GM21619 (cell line): ENCODE results near the gene SLFNL1.

Experiments
- ATAC-seq: cut with Tn5 transposase; IDR thresholded peaks from one replicate; pipeline ENCODE4 v1.9.1; 2021; ENCODE audit not compliant: unreplicated experiment

SLFNL1 gene

GRCh38 chr1:40987439-40988276, 33.9 kb downstream of the SLFNL1 start:
- no peak for ATAC-seq

- no peak for ATAC-seq
Observed at GRCh38 chr1:40986956-40987355, 34.6 kb downstream of the SLFNL1 start.

- ATAC-seq = no peak
Observed at GRCh38 chr1:40986328-40986783, 35.2 kb downstream of the SLFNL1 start.

GRCh38 chr1:40985875-40986274, 35.6 kb downstream of the SLFNL1 start:
- ATAC-seq = no peak

GRCh38 chr1:40985161-40985560, 36.4 kb downstream of the SLFNL1 start:
- ATAC-seq = no peak

GRCh38 chr1:40984531-40984930, 37.0 kb downstream of the SLFNL1 start:
- ATAC-seq = no peak

GRCh38 chr1:40984066-40984465, 37.5 kb downstream of the SLFNL1 start:
- ATAC-seq = no peak

- no peak for ATAC-seq
Observed at GRCh38 chr1:40983286-40983685, 38.2 kb downstream of the SLFNL1 start.

- no peak for ATAC-seq
Observed at GRCh38 chr1:40982721-40983120, 38.8 kb downstream of the SLFNL1 start.

- no peak for ATAC-seq
Observed at GRCh38 chr1:40981691-40982448, 39.7 kb downstream of the SLFNL1 start.

GRCh38 chr1:40980453-40981121, 40.9 kb downstream of the SLFNL1 start:
- ATAC-seq = peak; percentile 7

GRCh38 chr1:40980068-40980452, 41.5 kb downstream of the SLFNL1 start:
- ATAC-seq = peak; percentile 25

- ATAC-seq = peak; percentile 86
Observed at GRCh38 chr1:40979241-40980067, 42.1 kb downstream of the SLFNL1 start, which contains the start of gene CTPS1. Gene CTPS1 (plus strand): TSS chr1:40979696. CDS start chr1:40983291, 3,595 bp downstream.

- no peak for ATAC-seq
Observed at GRCh38 chr1:40978886-40979240, 42.7 kb downstream of the SLFNL1 start.

GRCh38 chr1:40977716-40978115, 43.8 kb downstream of the SLFNL1 start:
- no peak for ATAC-seq

- no peak for ATAC-seq
Observed at GRCh38 chr1:40976952-40977690, 44.4 kb downstream of the SLFNL1 start.

- ATAC-seq = no peak
Observed at GRCh38 chr1:40974945-40975344, 46.6 kb downstream of the SLFNL1 start.

GRCh38 chr1:40973912-40974311, 47.6 kb downstream of the SLFNL1 start:
- no peak for ATAC-seq

GRCh38 chr1:40971966-40972365, 49.6 kb downstream of the SLFNL1 start:
- ATAC-seq = no peak

- no peak for ATAC-seq
Observed at GRCh38 chr1:40969445-40969844, 52.1 kb downstream of the SLFNL1 start.
